Iris pigment epithelial cell (primary cell): ENCODE data around the gene CSTB.
"Not testable (repeated sequence)": the region's sequence is repeated elsewhere in the genome, so short reads cannot be mapped to it uniquely, and the experiment has no call there.

Experiments used
- DNase-seq: peaks from one replicate; pipeline ENCODE4 v3.0.0-alpha.2; 2011; ENCODE audit warnings: low read depth

CSTB gene, protein sequence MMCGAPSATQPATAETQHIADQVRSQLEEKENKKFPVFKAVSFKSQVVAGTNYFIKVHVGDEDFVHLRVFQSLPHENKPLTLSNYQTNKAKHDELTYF

DNA sequence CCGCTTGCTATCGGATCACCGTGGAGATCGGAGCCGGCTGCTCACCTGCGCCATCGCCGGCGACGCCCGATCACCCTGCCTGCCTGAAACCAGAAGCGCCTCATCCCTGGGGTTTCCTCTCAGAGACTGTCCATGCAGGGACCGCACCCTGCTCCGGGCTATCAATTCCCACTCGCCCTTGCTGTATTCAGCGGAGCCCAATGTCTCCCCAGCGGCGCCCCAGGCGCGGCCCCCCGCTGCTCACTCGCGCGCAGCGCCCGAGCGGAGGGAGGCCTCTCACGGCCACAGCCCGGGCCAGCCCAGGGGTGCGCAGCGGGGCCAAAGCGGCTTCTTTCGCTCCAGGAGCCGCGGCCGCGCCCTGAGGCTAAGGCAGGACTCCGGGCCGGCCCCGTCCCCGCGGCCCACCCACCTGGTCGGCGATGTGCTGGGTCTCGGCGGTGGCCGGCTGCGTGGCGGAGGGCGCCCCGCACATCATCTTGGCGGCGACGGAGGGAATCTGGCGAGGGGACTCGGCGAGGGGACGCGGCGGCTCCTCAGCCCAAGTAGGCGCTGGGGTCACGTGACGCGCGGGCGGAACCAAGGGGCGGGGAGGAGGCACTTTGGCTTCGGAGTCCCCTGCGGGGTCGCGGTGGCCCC, at the start of gene CSTB:
Gene CSTB (minus strand): TSS at position 514 of the 636 bp plus-strand sequence. CDS start 39 bp downstream, at position 475.
- DNase-seq, result peak; percentile 51

DNA sequence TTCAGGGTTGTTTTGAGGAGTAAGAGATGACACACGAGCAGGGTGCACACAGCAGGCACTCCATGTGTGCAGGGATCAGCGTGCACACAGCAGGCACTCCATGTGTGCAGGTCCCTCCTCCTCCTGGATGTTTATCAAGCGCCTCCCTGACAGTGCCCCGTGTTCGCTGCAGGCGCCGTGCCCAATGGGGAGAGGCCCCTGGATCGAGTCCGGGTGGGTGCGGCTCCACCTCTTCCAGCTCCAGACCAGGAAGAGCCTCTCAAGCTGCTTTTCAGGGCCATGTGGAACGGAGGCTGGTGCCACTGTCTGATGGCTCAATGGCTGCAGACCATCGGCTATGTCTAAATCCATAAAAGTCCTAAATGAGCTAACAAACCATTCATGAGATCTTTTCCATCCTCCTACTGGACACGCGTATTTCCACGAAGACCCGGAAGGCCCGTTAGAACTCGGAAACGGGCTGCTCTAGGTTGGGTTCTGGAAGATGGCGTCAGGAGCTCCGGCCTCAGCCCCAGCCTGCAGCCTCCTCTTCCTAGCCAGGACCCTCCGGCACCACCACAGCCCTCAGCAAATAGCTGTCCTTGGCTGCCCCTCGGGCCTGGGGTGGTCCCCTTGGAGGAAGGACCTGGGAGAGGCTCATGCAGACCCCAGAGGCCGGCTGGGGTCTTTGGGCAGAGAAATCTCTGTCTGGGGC, 49.3 kb upstream of the CSTB start:
- DNase-seq, result no peak

DNA sequence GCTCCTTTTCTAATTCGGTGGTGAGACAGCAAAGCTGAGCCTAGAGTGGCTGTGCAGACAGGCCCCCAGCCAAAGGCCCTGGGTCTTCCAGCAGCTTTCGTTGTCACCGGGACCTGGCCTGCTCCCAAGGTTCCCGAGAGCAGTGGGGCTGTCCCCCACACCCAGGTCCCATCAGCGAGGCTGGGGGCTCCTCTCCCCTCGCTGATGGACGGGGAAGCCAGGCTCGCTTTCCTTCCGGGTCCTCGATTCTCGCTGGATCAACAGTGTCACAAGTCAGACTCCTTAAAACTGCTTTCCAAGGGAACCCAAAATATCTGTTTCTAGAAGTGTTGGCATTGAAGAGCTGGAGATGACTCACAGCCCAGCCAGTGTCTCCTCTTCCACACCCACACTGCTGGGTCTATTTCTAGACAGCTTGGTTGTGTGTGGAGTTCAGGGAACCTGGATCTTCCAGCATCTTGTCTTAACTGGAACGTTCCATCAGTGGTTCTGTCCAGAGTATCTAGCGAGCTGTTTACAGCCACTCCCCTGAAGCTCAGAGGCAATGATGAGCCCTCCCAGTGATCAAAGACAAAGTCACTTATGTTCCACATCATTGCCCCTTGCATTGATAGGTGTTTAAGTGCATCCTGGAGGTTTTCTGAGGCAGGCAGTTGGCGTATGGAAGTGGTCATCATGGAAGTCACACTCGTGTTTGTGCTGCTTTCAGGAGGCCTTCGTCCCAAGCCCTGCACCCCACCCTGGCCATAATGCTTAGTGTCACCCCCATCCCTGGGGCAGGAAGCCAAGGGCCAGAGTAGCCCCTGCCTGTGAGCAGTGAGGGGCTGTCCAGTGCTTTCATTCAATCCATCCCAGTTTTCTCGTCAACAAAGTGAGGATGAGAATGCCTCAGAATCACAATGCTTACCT, 48.5 kb upstream of the CSTB start:
- DNase-seq, result peak; percentile 52

DNA sequence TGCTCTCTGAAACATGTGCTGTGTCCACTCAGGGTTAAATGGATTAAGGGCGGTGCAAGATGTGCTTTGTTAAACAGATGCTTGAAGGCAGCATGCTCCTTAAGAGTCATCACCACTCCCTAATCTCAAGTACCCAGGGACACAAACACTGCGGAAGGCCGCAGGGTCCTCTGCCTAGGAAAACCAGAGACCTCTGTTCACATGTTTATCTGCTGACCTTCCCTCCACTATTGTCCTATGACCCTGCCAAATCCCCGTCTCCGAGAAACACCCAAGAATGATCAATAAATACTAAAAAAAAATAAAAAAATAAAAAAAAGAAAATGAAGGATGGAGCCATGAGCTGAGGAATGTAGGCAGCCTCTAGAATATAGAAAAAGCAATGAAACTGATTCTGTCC, 46.6 kb upstream of the CSTB start:
- DNase-seq, result not testable (repeated sequence)

GRCh38 chr21:43822166-43822565, 46.1 kb upstream of the CSTB start:
- not testable (repeated sequence) for DNase-seq

DNA sequence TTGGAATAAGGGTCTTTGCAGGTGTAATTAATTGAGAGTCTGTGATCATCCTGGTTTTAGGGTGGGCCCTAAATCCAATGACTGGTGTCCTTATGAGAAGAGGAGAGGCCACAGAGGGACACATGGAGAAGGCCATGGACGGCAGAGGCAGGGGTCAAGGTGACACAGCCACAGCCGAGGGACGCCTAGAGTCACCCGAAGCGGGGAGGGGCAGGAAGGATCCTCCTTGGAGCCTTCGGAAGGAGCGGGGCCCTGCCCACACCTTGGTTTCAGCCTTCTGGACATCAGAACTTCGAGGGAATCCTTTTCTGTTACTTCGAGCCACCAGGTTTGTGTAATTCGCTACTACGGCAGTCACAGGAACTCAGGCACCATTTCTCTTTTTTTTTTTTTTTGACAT, 44.4 kb upstream of the CSTB start:
- no peak for DNase-seq

DNA sequence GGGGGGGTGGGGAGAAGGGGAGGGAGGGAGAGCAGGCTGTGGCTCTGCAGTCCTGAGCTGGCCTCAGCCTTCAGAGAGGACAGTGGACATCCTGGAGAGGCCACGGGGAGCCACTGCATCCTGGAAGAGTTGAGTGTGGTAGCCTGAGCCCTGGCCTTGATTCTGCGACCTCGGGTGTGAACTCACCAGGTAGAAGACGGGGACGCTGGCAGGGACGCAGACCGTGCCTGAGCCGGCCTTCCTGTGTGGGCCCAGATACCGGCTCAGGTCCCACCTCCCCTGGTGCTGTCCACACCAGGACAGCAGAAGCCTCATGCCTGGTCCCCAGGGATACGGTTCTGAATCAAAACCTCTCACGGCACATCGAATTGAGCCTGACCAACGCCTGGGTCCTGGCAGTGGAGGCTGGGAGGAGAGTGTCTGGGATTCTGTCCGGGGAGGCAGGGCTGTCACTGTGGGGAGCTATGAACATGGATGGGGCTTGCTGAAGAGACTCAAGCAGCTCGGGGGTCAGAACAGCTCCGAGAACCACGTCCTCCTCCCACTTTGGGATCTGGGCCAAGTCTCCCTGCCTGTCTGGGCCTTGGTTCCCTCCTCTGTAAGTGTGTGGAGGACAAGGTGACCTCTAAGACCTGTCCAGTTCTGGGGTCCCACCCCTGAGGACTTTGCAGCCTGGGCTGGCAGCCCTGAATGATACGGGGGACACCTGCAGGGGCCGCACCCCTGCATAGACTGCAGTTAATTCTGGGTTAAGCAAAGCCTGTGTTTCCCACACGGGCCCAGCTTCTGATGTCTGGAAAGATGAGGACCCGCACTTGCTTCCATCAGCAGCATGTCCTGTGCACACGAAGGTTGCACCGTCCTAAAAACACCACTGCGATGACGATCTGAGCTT, 43.6 kb upstream of the CSTB start:
- DNase-seq, result no peak

GRCh38 chr21:43818685-43819084, 42.6 kb upstream of the CSTB start:
- DNase-seq, result no peak

DNA sequence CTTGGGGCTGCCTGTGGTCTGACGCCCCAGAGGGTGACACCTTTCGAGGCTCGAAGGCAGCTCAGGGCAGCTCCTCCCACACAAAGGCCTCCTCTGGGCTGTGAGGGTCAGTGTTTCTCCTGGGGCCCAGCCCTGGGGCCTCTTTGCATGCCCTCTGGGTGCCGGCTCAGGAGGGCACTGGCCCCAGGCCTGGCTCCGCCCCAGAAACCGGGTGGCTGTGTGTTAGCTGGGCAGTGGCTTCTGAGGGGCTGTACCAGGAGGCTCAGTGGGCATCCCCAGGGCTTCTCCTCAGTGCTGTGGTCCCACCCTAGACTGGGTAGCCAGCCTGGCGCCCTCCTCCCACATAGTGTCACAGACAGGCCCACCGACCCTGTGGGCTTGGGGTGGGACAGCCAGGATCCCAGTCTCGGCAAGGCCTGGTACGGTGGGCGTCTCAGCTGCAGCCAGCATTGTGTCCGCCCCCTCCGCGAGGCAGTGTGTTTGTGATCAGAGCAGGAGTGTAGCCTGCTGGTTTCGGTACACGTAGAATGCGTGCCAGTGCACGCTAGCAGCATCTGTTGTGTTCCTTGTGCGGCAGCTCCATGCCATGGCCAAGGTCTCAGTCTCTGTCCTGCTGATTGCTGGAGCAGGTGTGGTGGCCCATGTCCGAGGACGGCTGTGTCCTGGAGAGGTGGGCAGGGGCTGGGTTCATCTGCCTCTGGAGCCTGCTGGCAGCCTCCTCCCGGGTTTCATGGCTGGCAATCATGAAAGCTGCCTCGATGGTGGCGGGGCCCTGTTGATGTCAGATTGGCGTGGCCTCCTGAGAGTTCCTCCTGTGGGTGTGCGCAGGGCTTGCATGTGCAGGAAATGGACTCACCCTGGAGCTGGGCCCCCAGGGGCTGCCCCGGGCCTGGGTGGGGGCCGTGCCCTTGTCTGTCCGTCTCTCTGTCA, 41.3 kb upstream of the CSTB start:
- no peak for DNase-seq

DNA sequence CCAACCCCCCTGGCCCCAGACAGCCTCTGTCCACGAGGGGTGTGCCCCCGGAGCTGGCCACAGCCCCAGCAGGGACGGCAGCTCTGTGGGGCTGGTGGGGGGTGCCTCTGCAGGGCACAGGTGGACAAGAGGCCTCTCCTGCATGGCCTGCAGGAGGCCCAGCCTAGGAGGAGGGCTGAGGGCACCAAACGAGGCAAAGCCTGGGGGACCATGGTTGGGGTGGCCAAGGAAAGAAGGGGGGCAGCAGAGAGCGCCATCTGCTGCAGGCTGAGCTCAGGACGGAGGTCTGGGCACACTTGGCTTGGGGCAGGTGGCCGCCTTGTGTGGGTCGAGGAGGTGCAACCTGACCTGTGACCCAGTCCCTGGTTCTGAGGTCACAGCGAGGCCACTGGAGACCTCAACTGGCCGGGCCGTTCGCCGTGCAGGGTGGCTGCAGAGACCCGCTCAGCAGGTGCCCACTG, 40.5 kb upstream of the CSTB start:
- DNase-seq, result no peak

DNA sequence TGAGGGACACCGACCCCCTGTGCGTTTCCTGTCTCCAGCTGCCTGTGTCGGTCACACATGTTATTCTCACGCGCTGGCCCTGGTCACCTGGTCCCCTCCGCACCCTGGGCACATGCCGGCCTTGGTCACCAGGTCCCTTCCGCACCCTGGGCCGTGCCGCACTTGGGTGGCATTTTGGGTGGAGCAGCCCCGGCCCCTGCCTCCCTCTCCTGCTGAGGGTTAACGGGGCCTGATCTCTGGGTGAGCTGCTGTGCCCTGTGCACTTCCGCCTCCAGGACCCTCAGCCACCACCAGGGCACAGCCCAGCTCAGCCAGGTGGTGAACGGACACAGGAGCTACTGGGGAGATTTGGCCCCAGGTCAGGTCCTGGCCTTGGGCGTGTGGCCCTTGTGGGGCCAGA, 39.9 kb upstream of the CSTB start:
- no peak for DNase-seq

GRCh38 chr21:43815107-43815613, 39.1 kb upstream of the CSTB start:
- DNase-seq, result no peak

- DNase-seq, result no peak
Measured at GRCh38 chr21:43814215-43815106, 38.4 kb upstream of the CSTB start.

- no peak for DNase-seq
Measured at GRCh38 chr21:43813656-43813980, 37.5 kb upstream of the CSTB start.

DNA sequence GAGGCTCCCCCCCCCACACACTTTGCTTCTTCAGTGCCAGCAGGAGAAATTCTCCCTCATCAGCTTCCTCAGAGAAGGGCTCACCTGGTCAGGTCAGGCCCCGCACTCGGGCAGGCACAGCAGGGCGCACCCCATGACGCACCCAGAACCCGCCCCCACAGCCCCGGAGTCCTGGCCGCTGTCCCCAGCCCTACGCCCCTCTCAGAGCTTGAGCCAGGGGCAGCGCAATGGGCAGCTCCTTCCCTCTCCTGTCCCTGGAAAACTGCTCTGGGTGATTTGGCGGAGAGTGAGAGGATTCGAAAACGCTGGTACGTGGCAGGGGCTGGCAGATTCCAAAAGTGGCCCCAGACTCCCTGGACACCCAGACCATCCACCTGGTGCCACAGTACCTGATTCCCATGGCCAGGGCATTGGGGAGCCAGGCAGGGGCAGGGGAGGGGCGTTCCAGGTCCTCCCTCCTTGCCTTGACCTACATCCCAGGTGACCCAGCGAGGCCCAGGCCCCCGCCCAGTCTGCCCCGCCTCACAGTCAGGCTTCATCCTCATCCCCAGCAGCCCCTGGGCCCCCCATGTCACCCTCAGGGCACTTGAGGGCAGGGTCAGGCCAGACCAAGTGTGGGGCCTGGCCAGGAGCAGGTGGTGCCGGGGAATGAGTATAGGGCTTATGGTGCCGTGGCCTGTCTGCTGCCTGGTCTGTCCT, 37.0 kb upstream of the CSTB start:
- no peak for DNase-seq

GRCh38 chr21:43812139-43812821, 36.2 kb upstream of the CSTB start:
- DNase-seq, result no peak

DNA sequence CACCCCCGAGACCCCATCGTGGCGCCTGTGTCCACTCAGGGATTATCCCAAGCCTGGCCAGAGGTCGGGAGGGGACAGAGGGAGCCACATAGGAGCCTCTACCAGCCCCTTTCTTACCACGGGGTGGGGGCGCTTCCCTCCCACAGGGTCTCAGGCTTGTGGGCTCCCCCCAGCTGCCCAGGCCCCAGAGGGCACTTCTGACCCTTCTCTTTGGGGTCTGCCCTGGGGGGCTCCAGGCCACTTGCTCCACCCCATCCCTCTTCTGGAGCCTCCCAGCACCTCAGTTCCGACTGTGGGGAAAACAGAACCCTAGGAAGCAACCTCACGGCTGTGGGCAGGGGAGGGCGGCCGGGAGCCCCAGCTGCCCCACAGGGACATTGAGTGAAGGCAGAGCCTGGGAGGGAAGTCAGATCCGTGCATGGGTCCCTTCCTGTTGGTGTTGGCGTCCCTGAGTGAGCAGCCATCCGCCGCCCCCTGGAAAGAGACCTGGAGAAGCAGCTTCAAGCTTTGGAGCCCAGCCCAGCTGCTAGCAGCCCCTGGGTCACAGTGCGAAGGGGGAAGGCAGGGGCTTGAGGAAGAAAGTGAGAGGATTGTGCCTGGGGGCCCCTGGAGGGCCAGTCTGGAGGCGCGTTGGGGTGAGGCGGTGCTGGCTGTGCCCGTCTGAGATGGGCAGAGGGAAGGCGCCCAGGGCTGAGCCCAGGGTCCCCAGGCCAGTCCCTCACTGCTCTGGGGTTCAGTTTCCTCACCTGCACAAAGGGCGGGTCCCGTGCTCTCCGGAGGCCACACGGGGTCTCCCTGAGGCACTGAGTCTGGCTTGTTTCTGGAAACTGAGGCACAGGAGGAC, 35.4 kb upstream of the CSTB start:
- DNase-seq, result no peak
